GM12865 (cell line): ENCODE data around the gene KLHL33.
"Not testable (repeated sequence)": the region's sequence is repeated elsewhere in the genome, so short reads cannot be mapped to it uniquely, and the experiment has no call there.

Experiments
- DNase-seq: peaks from one replicate; pipeline ENCODE4 v3.0.0; 2010; ENCODE audit warnings: low read depth
- H3K4me3 ChIP-seq: 2 replicates; pipeline ENCODE4 v1.5.1; 2011; ENCODE audit warnings: mild to moderate bottlenecking, low read depth, low read length, control low read depth
- TF ChIP-seq, protein P1 (sequence below): IDR thresholded peaks from 2 replicates; pipeline ENCODE4 v1.5.1; 2011; ENCODE audit warnings: low read length, control low read depth, low read depth, inconsistent platforms; ENCODE audit not compliant: insufficient read depth; ENCODE audit errors: missing control alignments

KLHL33 gene

GRCh38 chr14:20458031-20458789 lies 22.2 kb upstream of the KLHL33 start:
- no peak overlapping the region for H3K4me3 ChIP-seq
- TF ChIP-seq, protein P1, sequence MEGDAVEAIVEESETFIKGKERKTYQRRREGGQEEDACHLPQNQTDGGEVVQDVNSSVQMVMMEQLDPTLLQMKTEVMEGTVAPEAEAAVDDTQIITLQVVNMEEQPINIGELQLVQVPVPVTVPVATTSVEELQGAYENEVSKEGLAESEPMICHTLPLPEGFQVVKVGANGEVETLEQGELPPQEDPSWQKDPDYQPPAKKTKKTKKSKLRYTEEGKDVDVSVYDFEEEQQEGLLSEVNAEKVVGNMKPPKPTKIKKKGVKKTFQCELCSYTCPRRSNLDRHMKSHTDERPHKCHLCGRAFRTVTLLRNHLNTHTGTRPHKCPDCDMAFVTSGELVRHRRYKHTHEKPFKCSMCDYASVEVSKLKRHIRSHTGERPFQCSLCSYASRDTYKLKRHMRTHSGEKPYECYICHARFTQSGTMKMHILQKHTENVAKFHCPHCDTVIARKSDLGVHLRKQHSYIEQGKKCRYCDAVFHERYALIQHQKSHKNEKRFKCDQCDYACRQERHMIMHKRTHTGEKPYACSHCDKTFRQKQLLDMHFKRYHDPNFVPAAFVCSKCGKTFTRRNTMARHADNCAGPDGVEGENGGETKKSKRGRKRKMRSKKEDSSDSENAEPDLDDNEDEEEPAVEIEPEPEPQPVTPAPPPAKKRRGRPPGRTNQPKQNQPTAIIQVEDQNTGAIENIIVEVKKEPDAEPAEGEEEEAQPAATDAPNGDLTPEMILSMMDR = no peak
- no peak for DNase-seq

- TF ChIP-seq, protein P1 = no peak
- H3K4me3 ChIP-seq = no peak overlapping the region
- DNase-seq = no peak
These were observed 21.0 kb upstream of the KLHL33 start for GRCh38 chr14:20456971-20457370.

- peak; percentile 89 for DNase-seq
- TF ChIP-seq, protein P1 = no peak
- H3K4me3 ChIP-seq = peak overlapping the region; percentile 90
These were observed 19.7 kb upstream of the KLHL33 start for GRCh38 chr14:20455355-20456300.

- TF ChIP-seq, protein P1 = no peak
- peak within 1 kb of the TSS; percentile 90 for H3K4me3 ChIP-seq
- peak; percentile 100 for DNase-seq
These were observed 18.8 kb upstream of the KLHL33 start, which contains the start of the genes APEX1 and OSGEP for GRCh38 chr14:20454516-20455354. APEX1 (plus strand) TSS chr14:20455226; CDS start chr14:20455646, 420 bp downstream. OSGEP (minus strand) TSS chr14:20454812; CDS start chr14:20454683, 129 bp downstream.

DNA sequence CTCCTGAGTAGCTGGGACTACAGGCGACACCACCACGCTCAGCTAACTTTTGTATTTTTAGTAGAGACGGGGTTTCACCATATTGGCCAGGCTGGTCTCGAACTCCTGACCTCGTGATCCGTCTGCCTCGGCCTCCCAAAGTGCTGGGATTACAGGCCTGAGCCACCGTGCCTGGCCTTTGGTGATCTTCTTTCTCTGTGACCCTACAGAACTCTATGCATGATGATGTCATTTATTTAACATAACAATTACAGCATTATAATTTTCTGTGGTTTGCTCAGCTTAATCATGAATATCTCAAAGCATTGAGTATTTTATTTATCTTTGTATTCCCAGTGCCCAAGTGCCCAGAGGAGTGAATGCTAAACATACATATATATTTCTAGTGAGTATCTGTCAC lies 16.9 kb upstream of the KLHL33 start:
- not testable (repeated sequence) for H3K4me3 ChIP-seq, DNase-seq

DNA sequence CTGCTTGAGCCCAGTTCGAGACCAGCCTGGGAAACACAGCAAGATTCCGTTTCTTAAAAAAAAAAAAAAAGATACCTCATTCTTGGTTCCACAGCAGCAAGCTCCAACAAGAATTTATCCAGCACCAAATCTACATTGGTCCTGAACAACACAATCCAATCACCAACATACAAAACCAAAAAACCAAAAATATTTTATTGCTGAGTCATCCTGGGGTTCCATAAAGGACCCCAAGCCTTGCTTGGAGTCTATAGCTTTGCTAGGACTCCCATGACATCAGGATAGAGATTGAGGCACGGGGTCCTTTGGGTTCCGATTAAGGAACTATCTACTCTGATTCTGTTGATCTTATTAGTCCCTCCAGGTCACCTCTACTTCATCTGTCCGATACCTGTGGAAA lies 10.9 kb upstream of the KLHL33 start:
- TF ChIP-seq, protein P1 = no peak
- DNase-seq = no peak
- H3K4me3 ChIP-seq = no peak overlapping the region

GRCh38 chr14:20443650-20444049 lies 7.7 kb upstream of the KLHL33 start:
- H3K4me3 ChIP-seq, DNase-seq: not testable (repeated sequence)
